ENCODE data around the gene BEAN1. TPM values are rescaled to one million over a fixed set of nuclear protein-coding genes. Genes with fewer than 3 reads are reported as not detected.
"Not testable (repeated sequence)": the region's sequence is repeated elsewhere in the genome, so short reads cannot be mapped to it uniquely, and the experiment has no call there.

Gene BEAN1
- total and polyA plus RNA-seq, 12 donors = 0.11 to 0.54 (median 0.18) TPM; not detected in 2

- peak in 1 of 7 donors; percentile 50 for DNase-seq
- no peaks in the 10 kb centered on the region for H3K27me3 ChIP-seq
- TF ChIP-seq POLR2A (IDR thresholded peaks at IDR 0.05) (no peak), CTCF (IDR thresholded peaks at IDR 0.05) (no peak)
- intact Hi-C loops (cut with DNase I) = no loop called here
- no peak overlapping the region for H3K4me3 ChIP-seq
- WGBS, 4 donors = 59 to 73% (median 66%) methylated on average over 6 to 8 of the region's 8 CpGs
- peak overlapping the region in 4 of 5 donors; percentile 8 to 94 (median 82) for H3K27ac ChIP-seq
- H3K4me1 ChIP-seq (replicated peaks in 1 of 2) = peaks cover 47 to 59% of the 10 kb centered on the region in 2 donors
- H3K36me3 ChIP-seq (replicated peaks in 1 of 2) = no peaks in the 10 kb centered on the region
- H3K9me3 ChIP-seq (replicated peaks in 1 of 3) = no peaks in the 10 kb centered on the region
These were observed 86.1 kb downstream of the BEAN1 start for GRCh38 chr16:66513111-66513723.

GRCh38 chr16:66514391-66514790, 87.3 kb downstream of the BEAN1 start:
- peak in 1 of 7 donors; percentile 44 for DNase-seq
- H3K27me3 ChIP-seq; H3K27ac ChIP-seq; H3K9me3 ChIP-seq (replicated peaks in 1 of 3); H3K36me3 ChIP-seq (replicated peaks in 1 of 2); intact Hi-C loops (cut with DNase I); H3K4me3 ChIP-seq: not testable (repeated sequence)
- WGBS, 4 donors = 97 to 100% (median 97%) methylated on average over 5 to 11 of the region's 17 CpGs
- peaks cover 52 to 68% of the 10 kb centered on the region in 2 donors for H3K4me1 ChIP-seq (replicated peaks in 1 of 2)

GRCh38 chr16:66514980-66515595, 88.0 kb downstream of the BEAN1 start:
- Histone ChIP-seq H3K27ac (peak overlapping the region in 2 of 5 donors; percentile 97 to 99), H3K4me1 (replicated peaks in 1 of 2) (peaks cover 55 to 75% of the 10 kb centered on the region in 2 donors)
- H3K27me3 ChIP-seq; DNase-seq; H3K36me3 ChIP-seq (replicated peaks in 1 of 2); H3K9me3 ChIP-seq (replicated peaks in 1 of 3); intact Hi-C loops (cut with DNase I); H3K4me3 ChIP-seq: not testable (repeated sequence)
- WGBS, 4 donors = 86 to 94% (median 91%) methylated on average over 7 to 9 of the region's 10 CpGs

- DNase-seq = peak in 2 of 7 donors; percentile 33 to 65
- peaks cover 49 to 75% of the 10 kb centered on the region in 2 donors for H3K4me1 ChIP-seq (replicated peaks in 1 of 2)
- peak overlapping the region in 4 of 5 donors; percentile 80 to 99 (median 89) for H3K27ac ChIP-seq
- no peak for TF ChIP-seq POLR2A (IDR thresholded peaks at IDR 0.05)
- TF ChIP-seq CTCF (IDR thresholded peaks at IDR 0.05) = peak in 5 of 6 experiments; percentile 13 to 46 (median 43)
- 37 to 55% (median 51%) methylated on average over 8 to 12 of the region's 12 CpGs for WGBS, 4 donors
- no peak overlapping the region for H3K4me3 ChIP-seq
- no peaks in the 10 kb centered on the region for H3K9me3 ChIP-seq (replicated peaks in 1 of 3)
- intact Hi-C loops (cut with DNase I) = no loop called here
- H3K36me3 ChIP-seq (replicated peaks in 1 of 2) = no peaks in the 10 kb centered on the region
- H3K27me3 ChIP-seq = no peaks in the 10 kb centered on the region
These were observed 88.8 kb downstream of the BEAN1 start for GRCh38 chr16:66515596-66516508.

GRCh38 chr16:66516509-66516807, 89.4 kb downstream of the BEAN1 start:
- intact Hi-C loops (cut with DNase I) = no loop called here
- 2 to 18% (median 9%) methylated on average over 8 of the region's 8 CpGs for WGBS, 4 donors
- no peak for DNase-seq

More at GRCh38 chr16:66516509-66516807, 89.4 kb downstream of the BEAN1 start:
- Histone ChIP-seq H3K27ac (peak overlapping the region in 4 of 5 donors; percentile 80 to 99 (median 89)), H3K36me3 (replicated peaks in 1 of 2) (no peaks in the 10 kb centered on the region), H3K4me1 (replicated peaks in 1 of 2) (peaks cover 43 to 75% of the 10 kb centered on the region in 2 donors), H3K27me3 (no peaks in the 10 kb centered on the region), H3K9me3 (replicated peaks in 1 of 3) (no peaks in the 10 kb centered on the region), H3K4me3 (no peak overlapping the region)
- no peak for TF ChIP-seq CTCF (IDR thresholded peaks at IDR 0.05)
- no peak for TF ChIP-seq POLR2A (IDR thresholded peaks at IDR 0.05)

All from adrenal gland (tissue), 12 donors.